Left lung (tissue), 10 donors: ENCODE data around the gene HPS3. TPM values are rescaled to one million over a fixed set of nuclear protein-coding genes. Genes with fewer than 3 reads are reported as not detected.
"Not testable (repeated sequence)": the region's sequence is repeated elsewhere in the genome, so short reads cannot be mapped to it uniquely, and the experiment has no call there.

Source experiments
- ATAC-seq: fragments of 200-7000 bp; cut with Tn5 transposase; one replicate; pipeline ENCODE4 v1.9.1; 2020; ENCODE audit warnings: moderate library complexity
- DNase-seq, 4 donors: peaks; one replicate each; pipeline ENCODE4 v3.0.0-alpha.2; 2013 to 2020
- H3K27ac ChIP-seq, 2 donors: fragments of 200-600 bp; sonication (generic) in 1 of 2; one replicate each; pipeline versions ENCODE4 v1.5.0 to v1.8.0; 2020 to 2021
- H3K27me3 ChIP-seq, 2 donors: fragments of 200-600 bp; sonication (generic) in 1 of 2; one replicate each; pipeline versions ENCODE4 v1.5.0 to v1.8.0; 2020 to 2021
- H3K36me3 ChIP-seq, 2 donors: fragments of 200-600 bp; sonication (generic) in 1 of 2; one replicate each; pipeline versions ENCODE4 v1.5.0 to v1.8.0; 2020 to 2021
- H3K4me1 ChIP-seq, 2 donors: fragments of 200-600 bp; one replicate each; pipeline ENCODE4 v1.8.0; 2021
- H3K4me3 ChIP-seq, 2 donors: fragments of 200-600 bp; sonication (generic) in 1 of 2; one replicate each; pipeline versions ENCODE4 v1.5.0 to v1.8.0; 2020 to 2021; ENCODE audit warnings: mild to moderate bottlenecking in 1 of 2
- H3K9me3 ChIP-seq, 2 donors: fragments of 200-600 bp; sonication (generic) in 1 of 2; one replicate each; pipeline versions ENCODE4 v1.5.0 to v1.8.0; 2020 to 2021
- CTCF ChIP-seq, 2 donors: fragments of 200-600 bp; sonication (generic) in 1 of 2; IDR thresholded peaks; one replicate each; pipeline versions ENCODE4 v1.5.0 to v1.8.0; 2021; ENCODE audit warnings: antibody characterized with exemption in 2 of 2
- intact Hi-C, 2 donors: fragments of 100-400 bp; cut with DNase I; formaldehyde crosslinking; loops; one replicate each; pipeline versions ENCODE4 v1.11.2 to v1.14.2; 2022
- polyA plus RNA-seq, 6 donors: library from polyadenylated mRNA; unstranded; fragments of 120-200 nt; gene quantifications; one replicate each; pipeline ENCODE4 v1.2.1, GENCODE V29; 2013; ENCODE audit not compliant: insufficient read length in 6 of 6
- total RNA-seq, 2 donors: library from RNA; stranded (reverse); fragmentation: NEBNext Ultra II Directional; extraction: Animal tissue kit (Norgen Biotek cat#: 25700); gene quantifications; one replicate each; pipeline ENCODE4 v1.2.1, GENCODE V29; 2021
- donor health status: DM: no; HTN: yes; CAD: no.
- donor health status: DM: no; HTN: no; CAD: no.

Gene HPS3
- total and polyA plus RNA-seq, 8 donors, result 26.2 to 43.8 (median 33.6) TPM

GRCh38 chr3:149214702-149215101, 85.3 kb downstream of the HPS3 start:
- intact Hi-C loops, result no loop called here
- no peak for ATAC-seq

DNA sequence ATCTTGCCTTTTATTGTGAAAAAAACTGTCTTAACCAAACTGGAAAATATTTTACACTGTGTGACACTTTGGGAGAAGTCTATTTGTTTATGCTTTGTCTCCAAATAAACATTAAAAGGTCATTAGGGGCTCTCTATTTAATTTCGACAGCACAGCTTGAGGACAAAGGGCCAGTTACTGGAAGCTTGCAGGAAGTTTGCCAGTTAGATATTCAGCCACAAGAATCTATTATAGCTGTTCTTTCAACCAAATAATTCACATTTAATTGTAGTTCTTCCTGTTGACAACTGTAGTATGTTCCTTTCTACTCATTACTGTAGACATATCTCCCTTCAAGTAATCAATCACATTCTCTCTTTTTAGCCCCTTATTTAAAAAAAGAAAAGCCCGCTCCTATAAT, 86.1 kb downstream of the HPS3 start:
- no peak for TF ChIP-seq CTCF (IDR thresholded peaks at IDR 0.05)
- Histone ChIP-seq H3K36me3 (no peaks in the 10 kb centered on the region), H3K27me3 (no peaks in the 10 kb centered on the region), H3K9me3 (no peaks in the 10 kb centered on the region), H3K27ac (no peak overlapping the region), H3K4me3 (no peak overlapping the region), H3K4me1 (peaks cover 11 to 13% of the 10 kb centered on the region in 2 donors)
- peak in 2 of 4 donors; percentile 72 to 78 for DNase-seq
- ATAC-seq, result peak; percentile 33
- intact Hi-C loops, result no loop called here

More at GRCh38 chr3:149214702-149215101, 85.3 kb downstream of the HPS3 start:
- Histone ChIP-seq H3K36me3 (no peaks in the 10 kb centered on the region), H3K4me3 (no peak overlapping the region), H3K27ac (no peak overlapping the region), H3K27me3 (no peaks in the 10 kb centered on the region), H3K4me1 (peaks cover 11 to 13% of the 10 kb centered on the region in 2 donors), H3K9me3 (no peaks in the 10 kb centered on the region)
- DNase-seq, result no peak
- TF ChIP-seq CTCF (IDR thresholded peaks at IDR 0.05), result no peak

DNA sequence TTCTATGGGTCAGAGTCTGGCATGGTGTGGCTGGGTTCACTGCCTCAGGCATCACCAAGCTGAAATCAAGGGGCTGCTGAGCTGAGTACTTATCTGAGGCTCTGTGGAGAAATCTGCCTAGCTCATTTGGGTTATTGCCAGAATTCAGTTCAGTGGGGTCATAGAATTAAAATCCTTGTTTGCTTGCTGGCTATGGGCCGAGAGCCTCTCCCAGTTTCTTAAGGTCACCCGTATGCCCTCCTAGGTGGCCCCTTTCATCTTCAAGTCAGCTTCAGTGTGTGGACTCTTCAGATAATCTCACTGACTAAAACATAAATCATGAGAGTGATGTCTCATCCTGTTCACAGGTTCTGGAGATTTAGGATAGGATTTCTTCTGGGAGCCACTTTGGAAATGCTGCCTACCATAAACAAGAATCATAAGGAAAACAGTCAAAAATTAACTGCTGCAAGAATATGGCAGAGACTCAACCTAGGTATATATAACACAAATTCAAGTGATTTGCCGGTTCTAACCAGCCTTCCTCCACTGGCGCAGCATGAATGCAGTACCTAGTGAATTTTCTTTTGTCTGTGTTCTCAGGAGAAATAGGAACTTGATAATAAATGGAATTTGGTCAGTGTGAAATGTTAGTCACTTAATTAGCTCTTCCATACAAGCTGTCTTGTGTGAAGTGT, 86.9 kb downstream of the HPS3 start:
- no peaks in the 10 kb centered on the region for H3K9me3 ChIP-seq
- peak in 1 of 4 donors; percentile 45 for DNase-seq
- H3K4me3 ChIP-seq, result no peak overlapping the region
- intact Hi-C loops, result no loop called here
- no peaks in the 10 kb centered on the region for H3K27me3 ChIP-seq
- peaks cover 11 to 13% of the 10 kb centered on the region in 2 donors for H3K4me1 ChIP-seq
- H3K27ac ChIP-seq, result no peak overlapping the region
- no peaks in the 10 kb centered on the region for H3K36me3 ChIP-seq
- no peak for TF ChIP-seq CTCF (IDR thresholded peaks at IDR 0.05)
- peak; percentile 42 for ATAC-seq

DNA sequence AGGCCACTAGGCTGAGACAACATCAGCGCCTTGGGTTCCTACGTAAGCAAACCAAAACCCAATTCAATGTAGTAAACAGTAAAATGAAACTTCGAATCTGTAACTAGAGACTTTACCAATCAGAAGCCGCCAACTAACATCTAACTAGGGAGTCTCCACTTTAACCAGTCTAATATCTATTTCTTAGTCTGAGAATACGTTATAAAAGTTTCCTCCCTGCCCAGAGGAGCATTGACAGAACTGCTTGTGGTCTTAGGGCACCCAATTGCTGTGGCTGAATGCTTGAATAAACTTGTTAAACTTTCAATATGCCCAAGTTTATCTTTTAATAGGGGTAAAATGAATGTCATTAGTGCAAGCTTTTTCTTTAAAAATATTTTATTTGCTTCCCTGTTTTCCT, 87.9 kb downstream of the HPS3 start:
- Histone ChIP-seq H3K4me1 (peaks cover 11 to 22% of the 10 kb centered on the region in 2 donors), H3K27me3 (no peaks in the 10 kb centered on the region), H3K4me3 (no peak overlapping the region), H3K36me3 (no peaks in the 10 kb centered on the region), H3K27ac (no peak overlapping the region), H3K9me3 (no peaks in the 10 kb centered on the region)
- no peak for DNase-seq
- no peak for TF ChIP-seq CTCF (IDR thresholded peaks at IDR 0.05)
- ATAC-seq, result no peak
- intact Hi-C loops, result no loop called here

DNA sequence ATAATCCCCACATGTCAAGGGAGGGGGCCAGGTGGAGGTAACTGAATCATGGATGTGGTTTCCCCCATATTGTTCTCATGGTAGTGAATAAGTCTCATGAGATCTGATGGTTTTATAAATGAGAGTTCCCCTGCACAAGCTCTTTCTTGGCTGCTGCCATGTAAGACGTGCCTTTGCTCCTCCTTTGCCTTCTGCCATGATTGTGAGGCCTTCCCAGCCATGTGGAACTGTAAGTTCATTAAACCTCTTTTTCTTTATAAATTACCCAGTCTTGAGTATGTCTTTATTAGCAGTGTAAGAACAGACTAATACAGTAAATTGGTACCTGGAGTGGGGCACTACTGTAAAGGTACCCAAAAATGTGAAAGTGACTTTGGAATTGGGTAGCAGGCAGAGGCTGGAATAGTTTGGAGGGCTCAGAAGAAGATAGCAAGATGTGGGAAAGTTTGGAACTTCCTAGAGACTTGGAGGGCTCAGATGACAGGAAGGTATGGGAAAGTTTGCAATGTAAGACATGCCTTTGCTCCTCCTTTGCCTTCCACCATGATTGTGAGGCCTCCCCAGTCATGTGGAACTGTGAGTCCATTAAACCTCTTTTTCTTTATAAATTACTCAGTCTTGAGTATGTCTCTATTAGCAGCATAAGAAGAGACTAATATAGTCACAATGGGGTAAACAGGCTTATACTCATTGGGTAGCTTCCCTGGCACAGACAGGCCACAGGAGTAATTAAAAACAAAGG, 90.1 kb downstream of the HPS3 start:
- H3K9me3 ChIP-seq, H3K4me3 ChIP-seq, intact Hi-C loops, H3K27me3 ChIP-seq, H3K27ac ChIP-seq, DNase-seq, ATAC-seq, H3K36me3 ChIP-seq: not testable (repeated sequence)
- H3K4me1 ChIP-seq, result peaks cover 11 to 31% of the 10 kb centered on the region in 2 donors
